SK-N-MC (cell line): ENCODE results near the gene MT2A.

Experiments
- EZH2 ChIP-seq: fragments of 200-600 bp; sonication (generic); IDR thresholded peaks from one replicate; pipeline ENCODE4 v1.6.1; 2017; ENCODE audit warnings: antibody characterized with exemption
- FOXP2 ChIP-seq: optimal IDR thresholded peaks from 2 replicates; pipeline ENCODE3; 2011; ENCODE audit warnings: mild to moderate bottlenecking, moderate library complexity; ENCODE audit not compliant: insufficient read depth; ENCODE audit errors: extremely low read length, control extremely low read depth
- POLR2AphosphoS5 ChIP-seq: IDR thresholded peaks from 2 replicates; pipeline ENCODE4 v1.6.1; 2012; ENCODE audit warnings: mild to moderate bottlenecking, low read depth, low read length, borderline replicate concordance

- TF ChIP-seq FOXP2 (no peak), EZH2 (no peak), POLR2AphosphoS5 (no peak)
Measured at GRCh38 chr16:56645838-56646237, 37.5 kb downstream of the MT2A start.
